GM08714 (cell line): ENCODE results near the gene SF3B1.
"Not testable (repeated sequence)": the region's sequence is repeated elsewhere in the genome, so short reads cannot be mapped to it uniquely, and the experiment has no call there.

Experiments
- H3K4me3 ChIP-seq: fragments of 200-500 bp; sonication (Bioruptor generic); 2 replicates; pipeline ENCODE4 v1.5.1; 2014; ENCODE audit warnings: mild to moderate bottlenecking, low read length, inconsistent platforms
- ZNF274 ChIP-seq: IDR thresholded peaks from 2 replicates; pipeline ENCODE4 v1.6.1; 2012; ENCODE audit warnings: mild to moderate bottlenecking, low read depth, low read length

The SF3B1 gene

DNA sequence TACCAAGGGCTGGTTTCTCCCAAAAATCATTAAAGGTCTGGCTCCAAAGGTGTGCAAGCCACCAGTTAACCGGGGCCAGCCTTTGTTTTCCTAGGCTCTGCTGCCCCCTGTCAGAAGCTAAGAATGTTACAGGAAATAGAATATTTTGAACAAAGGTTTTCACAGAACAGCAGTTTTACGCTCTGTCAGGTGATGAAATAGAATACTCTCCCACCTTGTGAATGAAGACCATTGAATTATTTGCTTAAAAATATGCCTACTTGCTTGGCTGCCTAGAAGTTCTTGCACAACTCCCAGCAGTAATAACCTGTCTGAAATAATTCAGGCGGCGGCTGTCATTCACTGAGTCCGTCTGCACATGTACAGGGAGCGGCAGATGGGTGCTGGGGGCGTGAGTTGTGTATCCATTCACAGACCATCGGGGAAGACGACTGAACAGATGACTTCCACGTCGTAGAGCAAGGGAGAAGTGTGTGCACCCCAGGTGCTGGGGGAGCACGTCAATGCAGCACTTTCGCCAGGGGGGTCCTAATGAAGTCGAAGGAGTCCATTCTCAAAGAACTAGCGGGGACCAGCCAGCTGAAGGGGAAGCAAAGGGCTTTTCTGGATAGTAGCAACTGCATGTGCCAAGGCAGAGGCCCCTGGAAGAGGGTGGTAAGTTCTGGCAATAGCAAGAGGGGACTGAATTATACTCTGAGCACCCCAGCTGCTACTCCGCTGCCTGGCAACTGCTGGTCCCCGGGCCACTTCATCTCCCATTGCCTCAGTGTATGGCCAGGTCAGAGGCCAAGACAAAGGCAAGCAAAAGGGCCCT lies 56.1 kb downstream of the SF3B1 start:
- H3K4me3 ChIP-seq, result no peak overlapping the region
- no peak for TF ChIP-seq ZNF274

DNA sequence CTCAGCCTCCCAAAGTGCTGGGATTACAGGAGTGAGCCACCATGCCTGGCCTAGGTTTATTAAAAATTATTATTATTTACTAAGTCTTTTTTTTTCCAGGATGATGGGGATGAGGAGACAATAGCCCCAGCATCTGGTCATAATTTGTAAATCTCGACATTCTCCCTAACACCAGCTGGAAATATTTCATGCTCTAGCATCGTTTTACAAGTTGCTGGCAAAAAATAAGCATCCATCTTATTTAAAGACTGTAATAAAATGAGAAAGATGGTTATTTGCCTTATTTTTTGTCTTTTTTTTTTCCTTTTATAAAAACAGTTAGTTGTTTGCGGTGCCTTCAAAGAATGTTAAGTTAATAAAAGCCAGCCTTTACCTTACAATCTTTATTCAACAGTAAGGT lies 56.7 kb downstream of the SF3B1 start:
- no peak for TF ChIP-seq ZNF274
- no peak overlapping the region for H3K4me3 ChIP-seq

DNA sequence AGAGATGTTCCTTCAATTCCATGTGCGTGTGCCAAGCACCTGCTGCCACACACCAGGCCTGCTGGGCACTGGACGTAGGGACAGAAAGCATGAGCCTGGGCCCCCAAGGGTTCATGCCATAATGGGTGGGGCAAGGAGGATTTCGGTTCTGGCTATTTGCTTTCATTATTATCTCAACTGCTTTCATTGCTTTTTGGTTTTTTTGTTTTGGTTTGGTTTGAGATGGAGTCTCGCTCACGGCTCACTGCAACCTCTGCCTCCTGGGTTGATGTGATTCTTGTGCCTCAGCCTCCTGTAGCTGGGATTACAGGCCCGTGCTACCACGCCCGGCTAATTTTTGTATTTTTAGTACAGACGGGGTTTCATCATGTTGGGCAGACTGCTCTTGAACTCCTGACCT lies 57.2 kb downstream of the SF3B1 start:
- H3K4me3 ChIP-seq, result no peak overlapping the region
- no peak for TF ChIP-seq ZNF274

DNA sequence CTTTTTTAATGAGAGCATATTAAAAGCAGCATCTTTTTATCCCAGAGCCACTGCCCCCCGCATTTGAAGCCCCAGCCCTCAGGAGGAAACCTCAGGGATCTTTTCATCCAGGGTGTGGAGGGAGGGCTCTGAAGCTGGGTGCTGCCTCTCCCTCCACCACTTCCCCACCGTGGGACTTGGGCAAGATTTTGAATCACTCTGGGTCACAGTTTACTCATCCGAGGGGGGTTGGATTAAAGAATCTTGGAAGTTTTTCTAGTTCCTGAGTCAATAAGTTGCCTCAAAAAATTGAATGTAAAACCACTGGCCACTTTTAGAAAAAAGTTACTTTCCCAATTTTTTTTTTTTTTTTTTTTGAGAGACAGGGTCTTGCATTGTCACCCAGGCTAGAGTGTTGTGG lies 62.2 kb downstream of the SF3B1 start:
- TF ChIP-seq ZNF274, result no peak
- H3K4me3 ChIP-seq, result no peak overlapping the region

DNA sequence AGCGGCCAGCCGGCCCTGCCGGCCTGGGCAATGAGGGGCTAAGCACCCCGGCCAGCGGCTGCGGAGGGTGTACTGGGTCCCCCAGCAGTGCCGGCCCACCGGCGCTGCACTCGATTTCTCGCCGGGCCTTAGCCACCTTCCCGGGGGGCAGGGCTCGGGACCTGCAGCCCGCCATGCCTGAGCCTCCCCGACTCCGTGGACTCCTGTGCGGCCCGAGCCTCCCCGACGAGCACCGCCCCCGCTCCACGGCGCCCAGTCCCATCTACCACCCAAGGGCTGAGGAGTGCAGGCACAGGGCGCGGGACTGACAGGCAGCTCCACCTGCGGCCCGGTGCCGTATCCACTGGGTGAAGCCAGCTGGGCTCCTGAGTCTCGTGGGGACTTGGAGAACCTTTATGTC lies 64.2 kb downstream of the SF3B1 start:
- H3K4me3 ChIP-seq, result not testable (repeated sequence)

DNA sequence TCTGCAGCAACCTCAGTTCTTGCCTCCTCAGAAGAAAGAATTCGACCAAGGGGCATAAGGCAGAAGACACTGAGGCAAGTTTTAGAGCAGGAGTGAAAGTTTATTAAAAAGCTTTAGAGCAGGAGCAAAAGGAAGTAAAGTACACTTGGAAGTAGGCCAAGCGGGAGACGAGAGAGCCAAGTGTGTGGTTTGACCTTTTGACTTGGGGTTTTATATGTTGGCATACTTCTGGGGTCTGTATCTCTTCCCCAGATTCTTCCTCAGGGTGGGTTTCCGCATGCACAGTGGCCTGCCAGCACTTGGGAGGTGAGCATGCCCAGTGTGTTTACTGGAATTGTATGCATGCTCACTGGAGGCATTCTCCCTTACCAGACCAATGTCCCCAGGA lies 64.9 kb downstream of the SF3B1 start:
- no peak overlapping the region for H3K4me3 ChIP-seq
- TF ChIP-seq ZNF274, result no peak

DNA sequence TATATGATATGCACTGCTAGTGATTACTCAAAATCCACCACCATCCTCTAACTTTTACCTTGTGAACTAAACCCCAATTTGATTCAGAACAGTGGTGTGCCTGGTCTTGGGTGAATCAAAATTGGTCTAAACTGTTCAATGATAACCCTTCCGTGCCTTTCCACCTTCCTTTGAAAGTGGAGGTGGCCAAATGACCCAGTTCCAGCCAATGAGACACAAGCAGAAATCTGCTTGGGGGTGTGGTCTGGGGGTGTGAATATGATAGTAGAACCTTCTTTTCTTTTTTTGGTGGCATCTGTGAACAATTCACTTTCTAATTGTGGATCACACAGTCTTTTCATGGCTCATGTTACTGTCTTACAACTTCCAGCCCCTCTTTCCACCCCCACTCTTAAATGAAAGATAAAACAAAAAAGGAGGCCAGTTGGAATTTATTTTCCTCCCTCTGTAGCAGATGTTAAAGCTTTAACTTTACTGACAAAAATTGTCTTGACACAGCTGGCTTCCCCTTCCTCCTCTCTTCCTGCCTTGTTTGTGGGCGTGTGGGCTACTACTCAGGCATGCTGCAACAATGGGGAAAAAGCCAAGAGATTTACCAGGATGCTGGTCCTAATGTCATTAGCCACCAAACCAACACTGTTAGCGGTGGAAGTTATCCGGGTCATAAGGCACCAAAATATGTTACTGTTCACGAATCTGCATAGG lies 65.4 kb downstream of the SF3B1 start:
- no peak for TF ChIP-seq ZNF274
- H3K4me3 ChIP-seq, result no peak overlapping the region

DNA sequence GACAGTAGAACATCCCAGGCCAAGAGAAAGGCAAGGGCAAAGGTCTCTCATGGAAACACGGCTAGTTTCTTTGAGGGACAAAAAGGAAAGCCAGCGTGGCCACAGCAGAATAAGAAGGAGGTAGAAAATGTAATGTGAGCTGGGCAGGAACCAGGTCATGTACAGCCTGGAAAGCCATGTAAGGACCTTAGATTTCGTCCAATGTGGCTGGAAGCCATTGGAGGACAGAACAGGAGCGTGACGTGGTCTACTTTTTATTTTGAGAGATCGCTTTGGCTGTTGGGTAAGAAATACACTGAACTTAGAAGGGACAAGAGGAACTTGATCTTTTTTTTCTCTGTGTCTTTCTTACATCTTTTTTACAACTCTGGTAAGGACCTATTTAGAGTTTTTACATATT lies 66.4 kb downstream of the SF3B1 start:
- H3K4me3 ChIP-seq, result no peak overlapping the region
- TF ChIP-seq ZNF274, result no peak

DNA sequence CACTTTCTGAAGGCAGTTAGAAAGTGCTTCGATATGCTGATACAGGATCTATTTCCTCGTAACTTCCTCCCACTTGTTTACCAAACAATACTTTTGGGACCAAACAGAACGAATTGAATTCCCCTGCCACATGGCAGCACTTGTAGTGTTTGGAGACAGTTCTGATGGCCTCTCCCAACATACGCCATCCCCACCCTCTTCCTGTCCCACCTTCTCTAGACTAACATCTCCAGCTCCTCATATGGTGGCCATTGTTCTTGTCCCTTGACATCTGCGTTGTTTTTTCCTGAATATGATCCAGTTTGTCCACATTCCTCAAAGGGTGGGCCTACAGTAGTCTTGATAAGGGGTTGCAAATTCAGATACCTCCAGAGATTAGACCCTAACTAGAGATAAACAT lies 70.8 kb downstream of the SF3B1 start:
- TF ChIP-seq ZNF274, result no peak
- H3K4me3 ChIP-seq, result no peak overlapping the region

DNA sequence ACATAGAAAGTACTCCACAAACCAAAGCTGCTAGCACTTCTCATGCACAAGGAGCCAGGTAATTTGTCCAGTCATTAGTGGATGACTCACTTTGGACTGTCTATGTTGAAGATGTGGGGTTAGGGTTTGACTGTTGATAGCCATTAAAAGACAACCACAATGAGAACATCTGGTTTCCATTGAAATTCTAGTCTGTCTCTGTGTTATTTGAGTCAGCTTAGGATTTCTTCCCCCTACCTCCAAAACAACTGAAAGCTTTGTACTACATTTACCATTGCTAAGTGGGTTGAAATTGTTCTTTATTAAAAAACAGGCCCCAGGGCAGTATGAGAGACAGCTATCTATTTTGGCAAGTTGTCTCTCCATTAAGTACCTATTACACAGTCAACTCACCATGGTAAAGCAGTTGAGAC lies 74.1 kb downstream of the SF3B1 start:
- TF ChIP-seq ZNF274, result no peak
- no peak overlapping the region for H3K4me3 ChIP-seq

DNA sequence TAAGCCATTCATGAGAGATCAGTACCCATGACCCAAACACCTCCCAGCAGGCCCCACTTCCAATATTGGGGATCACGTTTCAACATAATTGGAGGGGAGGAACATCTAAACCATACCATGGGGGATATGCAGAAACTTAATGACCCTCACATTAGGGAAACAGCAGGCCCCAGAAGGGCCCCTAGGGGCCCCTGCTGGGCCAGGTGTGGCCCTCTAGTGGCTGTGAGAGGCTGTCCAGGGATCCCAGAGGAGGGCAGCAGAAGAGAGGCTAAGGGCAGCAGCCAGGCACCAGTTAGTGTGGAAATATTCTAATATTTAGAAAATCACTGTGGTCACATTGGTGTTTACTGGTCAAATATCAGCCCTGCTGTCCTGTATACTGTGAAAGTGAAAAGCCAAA lies 75.0 kb downstream of the SF3B1 start:
- no peak for TF ChIP-seq ZNF274
- H3K4me3 ChIP-seq, result no peak overlapping the region

DNA sequence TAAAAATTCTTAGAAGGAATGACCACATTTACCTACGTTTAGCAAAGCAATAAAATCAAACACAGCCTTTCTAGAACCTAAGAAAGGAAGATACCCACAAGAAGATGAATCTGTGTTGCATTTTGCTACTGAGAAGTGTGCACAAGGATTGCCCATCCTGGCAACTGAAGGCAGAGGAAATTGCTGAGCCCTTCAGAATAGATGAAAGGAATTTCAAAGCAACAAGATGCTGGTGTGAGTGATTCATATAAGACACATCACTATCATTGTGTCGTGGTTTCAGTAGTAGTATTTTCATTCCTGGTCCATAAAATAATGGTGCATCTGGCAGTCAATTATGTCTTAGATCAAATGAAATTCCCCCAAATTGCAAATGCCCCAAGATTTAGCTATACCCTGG lies 75.9 kb downstream of the SF3B1 start:
- no peak for TF ChIP-seq ZNF274
- no peak overlapping the region for H3K4me3 ChIP-seq

DNA sequence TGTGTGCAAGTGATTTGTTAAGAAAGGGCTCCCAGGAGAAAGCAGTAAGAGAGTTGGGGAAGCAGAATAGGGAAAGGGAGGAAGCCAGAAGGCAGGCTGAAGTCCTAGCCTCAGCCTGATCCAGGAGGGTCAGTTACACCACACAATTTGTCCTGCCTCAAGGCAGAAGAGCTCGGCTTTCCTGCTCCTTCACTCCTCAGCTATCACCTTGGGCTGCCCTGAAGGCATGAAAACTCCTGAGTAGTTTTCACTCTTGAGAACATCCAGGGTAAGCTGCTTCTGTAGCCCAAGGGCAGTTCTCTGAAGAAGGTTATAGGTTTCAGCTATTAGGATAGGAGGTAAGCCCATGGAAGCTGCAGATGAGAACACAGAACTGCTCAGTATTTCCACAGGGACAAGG lies 76.8 kb downstream of the SF3B1 start:
- H3K4me3 ChIP-seq, result no peak overlapping the region
- TF ChIP-seq ZNF274, result no peak

DNA sequence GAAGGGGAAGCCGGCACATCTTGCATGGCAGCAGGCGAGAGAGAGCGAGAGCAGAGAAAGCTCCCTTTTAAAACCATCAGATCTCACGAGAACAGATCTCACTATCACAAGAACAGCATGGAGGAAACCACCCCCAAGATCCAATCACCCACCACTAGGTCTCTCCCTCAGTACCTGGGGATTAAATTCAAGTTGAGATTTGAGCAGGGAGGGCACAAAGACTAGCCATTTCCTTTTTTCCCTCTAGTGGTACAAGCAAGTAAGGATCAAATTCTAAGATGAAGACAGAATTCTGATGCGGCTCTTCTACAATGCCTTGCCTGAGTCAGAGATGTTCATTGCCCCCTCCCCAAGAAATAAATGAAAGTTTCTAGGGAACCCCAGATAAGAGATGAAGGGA lies 78.7 kb downstream of the SF3B1 start:
- no peak overlapping the region for H3K4me3 ChIP-seq
- no peak for TF ChIP-seq ZNF274

DNA sequence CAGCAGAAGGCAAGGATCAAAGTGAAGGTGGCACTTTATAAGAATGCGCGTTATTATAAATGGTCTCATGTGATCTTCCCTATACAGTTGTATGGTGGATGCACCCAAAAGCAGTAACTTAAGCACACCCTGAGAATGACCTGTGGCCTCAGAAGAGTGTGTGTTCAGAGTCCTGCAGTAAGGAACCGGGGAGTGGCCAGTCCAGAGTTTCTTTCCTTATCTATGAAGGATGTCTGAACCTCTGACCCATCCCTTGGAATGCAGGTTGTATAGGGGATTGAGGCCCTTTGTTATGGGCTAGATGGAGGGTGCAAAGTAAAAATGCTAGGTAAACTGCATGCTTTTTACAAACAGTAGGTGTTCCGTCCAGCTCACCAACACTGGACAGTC lies 80.7 kb downstream of the SF3B1 start:
- TF ChIP-seq ZNF274, result no peak
- H3K4me3 ChIP-seq, result no peak overlapping the region
